ENCODE results near the gene ATXN7L2.
A peak's percentile ranks its signal among the peaks of the same experiment; 100 is the strongest.

The ATXN7L2 gene

DNA sequence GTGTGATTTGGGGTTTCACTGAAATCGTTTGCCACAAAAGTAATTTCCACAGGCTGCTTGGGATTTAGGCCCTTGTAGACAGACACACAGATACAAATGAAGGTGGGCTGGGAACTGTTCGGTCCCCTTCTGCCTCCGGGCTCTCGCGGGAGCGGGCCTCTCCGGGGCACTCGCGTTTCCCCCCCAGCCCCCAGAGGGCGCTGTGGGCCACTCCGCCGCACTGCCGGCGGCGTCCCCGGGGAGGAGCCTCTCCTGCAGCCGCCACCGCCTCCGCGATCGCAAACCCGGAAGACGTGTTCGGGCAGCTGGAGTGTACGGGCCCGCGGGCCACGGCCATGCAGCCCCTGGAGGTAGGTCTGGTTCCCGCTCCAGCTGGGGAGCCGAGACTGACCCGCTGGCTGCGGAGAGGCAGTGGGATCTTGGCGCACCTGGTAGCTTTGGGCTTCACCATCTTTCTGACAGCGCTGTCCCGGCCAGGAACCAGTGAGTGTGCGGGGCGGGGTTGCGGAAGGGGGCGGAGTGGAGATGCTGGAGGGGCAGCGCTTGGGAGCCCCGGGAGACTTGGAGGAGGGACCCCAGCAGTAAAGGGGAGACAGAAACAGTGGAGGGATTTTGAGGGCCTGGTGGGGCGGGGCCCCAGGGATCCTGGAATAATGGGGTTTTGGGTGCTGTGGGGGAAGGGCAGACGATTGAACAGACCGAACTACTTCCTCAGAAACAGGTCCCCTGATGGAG is 10.3 kb downstream of the ATXN7L2 start, which contains the start of gene CYB561D1:
CYB561D1 (plus strand) TSS at position 290 of the 735 bp plus-strand sequence; CDS start at position 336, 46 bp downstream.
- H3K4me3 ChIP-seq (ENCODE audit: low read depth, low read length) = peak within 1 kb of the TSS; percentile 90
- DNase-seq (ENCODE audit: low read depth) = peak; percentile 49

DNA sequence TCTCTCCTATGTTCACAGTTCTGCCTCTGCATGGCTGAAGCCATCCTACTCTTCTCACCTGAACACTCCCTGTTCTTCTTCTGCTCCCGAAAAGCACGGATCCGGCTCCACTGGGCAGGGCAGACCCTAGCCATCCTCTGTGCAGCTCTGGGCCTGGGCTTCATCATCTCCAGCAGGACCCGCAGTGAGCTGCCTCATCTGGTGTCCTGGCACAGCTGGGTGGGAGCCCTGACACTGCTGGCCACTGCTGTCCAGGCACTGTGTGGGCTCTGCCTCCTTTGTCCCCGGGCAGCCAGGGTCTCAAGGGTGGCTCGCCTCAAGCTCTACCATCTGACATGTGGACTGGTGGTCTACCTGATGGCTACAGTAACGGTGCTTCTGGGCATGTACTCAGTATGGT is 12.0 kb downstream of the ATXN7L2 start:
- no peak for DNase-seq (ENCODE audit: low read depth)
- no peak overlapping the region for H3K4me3 ChIP-seq (ENCODE audit: low read depth, low read length)

DNA sequence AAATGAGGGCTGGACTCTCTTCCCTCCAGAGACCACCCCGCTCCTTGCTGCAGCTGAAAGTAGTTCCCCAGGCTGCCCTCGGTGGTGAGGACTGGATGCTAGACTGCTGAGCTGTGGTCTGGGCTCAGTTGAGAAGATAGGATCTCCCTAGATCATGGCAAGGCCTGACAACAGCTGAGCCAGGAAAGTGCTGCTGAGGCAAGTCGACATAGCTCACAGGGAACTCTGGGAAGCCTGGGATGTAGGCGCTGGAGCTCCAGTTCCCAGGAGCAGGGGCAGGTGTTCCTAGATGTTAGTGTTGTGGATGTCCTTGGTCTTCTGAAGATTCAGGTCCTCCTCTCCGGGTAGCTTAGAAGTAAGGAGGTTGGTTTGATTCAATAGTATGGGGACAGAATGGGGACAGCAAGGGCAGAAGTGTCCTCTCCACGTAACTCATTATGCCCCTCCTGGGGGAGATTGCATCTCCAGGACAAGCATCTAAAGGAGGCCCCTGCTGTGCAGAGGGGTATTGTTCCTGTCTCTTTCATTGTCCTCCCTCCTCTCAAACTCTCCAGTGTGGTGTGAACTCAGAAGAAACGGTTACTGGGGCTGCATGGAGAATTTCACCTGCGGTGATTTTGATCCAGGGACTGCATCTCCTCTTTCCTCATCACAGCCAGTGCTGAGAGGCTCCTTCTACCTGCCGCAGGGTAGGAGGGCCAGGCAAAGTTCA is 13.9 kb downstream of the ATXN7L2 start:
- DNase-seq (ENCODE audit: low read depth) = no peak
- no peak overlapping the region for H3K4me3 ChIP-seq (ENCODE audit: low read depth, low read length)

DNA sequence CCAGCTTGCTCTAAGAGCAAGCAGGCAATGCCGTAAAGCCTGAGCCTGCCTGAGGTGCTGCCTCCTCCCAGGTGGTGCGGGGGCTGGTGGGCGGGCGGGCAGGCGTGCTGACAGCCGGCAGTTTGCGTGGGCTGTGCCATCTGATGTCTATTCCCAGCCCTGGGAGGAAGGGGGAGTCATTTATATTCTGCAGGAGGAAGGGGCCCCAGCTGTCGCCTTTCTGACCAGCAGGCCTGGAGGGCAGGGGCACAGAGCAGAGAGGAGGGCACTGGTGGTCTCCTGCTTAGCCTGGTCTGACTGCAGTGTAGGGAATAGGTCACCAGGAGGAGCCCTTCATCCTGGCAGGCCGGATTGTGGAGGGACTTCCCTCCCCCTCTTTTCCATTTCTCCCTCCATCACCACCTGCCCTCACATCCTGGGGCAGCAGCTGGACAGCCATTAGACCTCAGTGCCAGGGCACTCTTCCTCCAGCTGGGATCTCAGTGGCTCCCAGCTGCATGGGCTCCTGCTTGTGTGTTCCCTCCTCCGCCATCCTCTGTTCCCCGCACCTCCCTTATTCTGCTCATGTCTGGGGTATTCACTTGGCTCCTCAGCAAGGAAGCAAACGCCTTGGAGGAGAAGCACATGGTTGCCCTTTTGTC is 14.6 kb downstream of the ATXN7L2 start:
- H3K4me3 ChIP-seq (ENCODE audit: low read depth, low read length) = no peak overlapping the region
- no peak for DNase-seq (ENCODE audit: low read depth)

DNA sequence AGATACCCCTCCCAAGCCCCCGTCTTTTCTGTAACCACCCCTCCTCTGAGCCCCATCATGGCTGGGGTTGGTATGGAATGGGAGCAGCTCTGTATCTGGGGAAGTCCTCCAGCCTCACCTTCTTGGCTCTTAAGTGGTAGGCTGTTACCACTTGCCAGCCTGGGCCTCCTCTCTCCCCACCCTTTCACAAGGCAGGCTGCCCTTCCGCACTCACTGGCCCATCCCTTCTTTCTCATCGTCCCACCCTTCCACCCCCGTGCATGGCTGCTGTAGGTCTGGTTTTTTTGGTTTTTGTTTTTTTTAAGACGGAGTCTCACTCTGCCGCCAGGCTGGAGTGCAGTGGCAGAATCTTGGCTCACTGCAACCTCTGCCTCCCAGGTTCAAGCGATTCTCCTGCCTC is 15.4 kb downstream of the ATXN7L2 start:
- DNase-seq (ENCODE audit: low read depth) = no peak

DNA sequence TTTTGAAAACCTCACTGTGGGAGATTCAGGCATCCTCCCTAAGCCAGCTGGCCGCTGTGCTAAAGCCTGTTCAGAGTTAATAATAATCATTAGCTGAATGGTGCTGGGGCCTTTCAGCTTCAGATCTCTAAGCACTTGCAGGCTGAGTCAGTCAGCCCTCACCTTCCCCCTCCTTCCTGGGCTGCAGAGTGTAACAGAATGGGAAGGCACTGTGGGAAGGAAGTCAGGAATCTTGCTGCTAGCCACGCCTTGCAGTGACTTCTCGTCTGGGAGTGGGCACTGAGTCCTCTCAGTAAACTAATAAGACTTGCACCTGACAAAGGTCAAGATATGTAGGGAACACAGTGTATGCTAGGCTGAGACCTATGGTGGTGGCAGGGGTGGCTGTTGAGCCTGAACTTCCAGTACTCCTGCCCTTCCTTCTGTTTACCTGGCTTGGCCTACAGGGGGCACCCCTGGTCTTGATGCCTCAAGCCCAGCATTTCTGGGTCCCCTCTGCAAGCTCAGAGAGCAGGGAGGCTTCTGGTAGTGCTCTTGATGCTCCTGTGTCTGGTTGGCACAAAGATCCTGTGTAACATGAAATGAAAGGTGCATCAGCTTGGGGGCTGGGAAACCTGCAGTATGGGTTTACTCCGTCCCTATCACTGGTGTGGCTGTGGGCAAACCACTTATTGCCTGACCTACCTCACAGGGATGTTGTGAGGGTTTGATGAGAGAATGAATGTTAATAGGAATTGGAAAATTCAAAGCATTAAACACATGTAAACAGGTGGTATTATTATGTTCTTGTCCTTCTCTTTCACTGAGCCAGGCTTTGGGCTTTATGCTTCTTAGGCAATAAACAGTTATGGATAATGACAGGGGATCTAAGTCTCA is 16.2 kb downstream of the ATXN7L2 start:
- no peak for DNase-seq (ENCODE audit: low read depth)

More for the DNA sequence above, 15.4 kb downstream of the ATXN7L2 start:
- no peak overlapping the region for H3K4me3 ChIP-seq (ENCODE audit: low read depth, low read length)

DNA sequence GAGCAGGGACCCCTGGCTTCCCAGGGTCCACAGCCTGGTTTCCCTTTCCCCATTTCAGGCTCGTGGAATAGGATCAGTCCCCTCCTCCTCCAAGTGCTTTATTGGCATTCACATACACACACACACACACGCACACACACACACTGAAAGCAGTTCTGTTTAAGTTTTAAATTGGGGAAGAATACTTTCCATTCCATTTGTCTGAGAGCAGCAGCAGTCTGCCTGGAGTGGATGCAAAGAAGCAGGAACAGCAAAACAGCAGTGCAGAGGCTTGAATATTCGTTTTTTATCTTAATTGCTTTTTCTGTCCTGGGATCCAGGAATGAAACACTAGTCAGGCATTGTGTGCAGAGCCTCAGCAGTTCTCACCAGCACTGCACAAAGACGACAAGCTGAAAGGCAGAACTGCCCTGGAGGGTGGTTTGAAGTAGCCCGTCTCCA is 17.3 kb downstream of the ATXN7L2 start:
- no peak overlapping the region for H3K4me3 ChIP-seq (ENCODE audit: low read depth, low read length)
- no peak for DNase-seq (ENCODE audit: low read depth)

More for the DNA sequence above, 16.2 kb downstream of the ATXN7L2 start:
- H3K4me3 ChIP-seq (ENCODE audit: low read depth, low read length) = no peak overlapping the region

DNA sequence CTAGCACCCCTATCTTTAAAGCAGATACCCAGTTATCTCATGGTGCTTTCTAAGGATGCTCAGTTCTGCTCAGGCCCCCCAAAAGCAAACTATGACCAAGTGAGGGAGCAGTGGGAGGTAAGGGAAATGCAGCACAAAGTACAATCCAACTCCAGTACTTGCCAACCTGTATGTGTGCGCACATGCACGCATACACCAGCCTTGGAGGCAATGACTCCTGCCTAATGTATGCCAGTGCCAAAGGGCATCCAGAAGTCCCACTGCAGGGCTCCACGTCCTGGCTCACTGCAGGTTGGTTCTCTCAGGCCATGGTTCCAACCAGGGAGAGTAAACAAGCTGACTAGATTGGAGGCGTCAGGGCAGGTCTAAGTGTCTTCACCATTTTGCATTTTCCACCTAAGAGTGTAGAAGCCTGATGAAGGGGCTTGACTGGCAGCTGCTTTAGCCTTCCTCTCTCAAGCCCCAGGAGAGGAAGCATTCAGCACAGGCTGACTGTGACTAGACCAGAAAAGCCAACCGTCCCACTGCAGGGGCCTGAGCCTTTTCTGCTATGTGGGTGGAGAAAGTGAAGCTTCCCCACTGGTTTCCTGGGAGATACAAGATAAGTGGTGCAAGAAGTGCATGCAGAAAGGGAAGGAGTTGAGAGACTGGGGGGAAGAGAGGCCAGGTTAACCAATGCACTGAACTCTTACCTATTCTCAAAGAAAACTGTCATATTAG is 18.1 kb downstream of the ATXN7L2 start:
- no peak overlapping the region for H3K4me3 ChIP-seq (ENCODE audit: low read depth, low read length)
- DNase-seq (ENCODE audit: low read depth) = no peak

DNA sequence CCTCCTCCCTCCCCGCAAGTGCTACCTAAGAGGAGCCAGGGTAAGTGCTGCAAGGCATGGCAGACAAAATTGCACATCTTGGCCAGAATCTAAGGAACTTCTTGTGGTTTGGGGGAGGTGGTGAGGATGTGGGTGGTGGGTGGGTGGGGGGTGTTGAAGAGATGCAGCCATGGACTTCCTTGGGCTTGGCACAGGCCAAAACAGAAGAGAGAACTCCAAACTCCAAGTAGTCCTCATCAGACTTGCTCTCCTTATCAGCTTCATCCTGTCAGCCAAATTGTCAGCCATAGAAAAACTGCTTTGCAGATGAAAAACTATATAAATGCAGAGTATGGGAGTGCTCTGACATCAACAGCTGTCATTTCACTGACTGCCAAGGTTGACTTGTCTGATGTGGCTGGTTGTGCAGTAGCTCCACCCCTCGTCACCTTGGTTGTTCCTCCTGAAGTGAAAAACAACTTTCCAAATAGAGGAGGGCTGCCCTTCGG is 18.7 kb downstream of the ATXN7L2 start:
- no peak overlapping the region for H3K4me3 ChIP-seq (ENCODE audit: low read depth, low read length)
- DNase-seq (ENCODE audit: low read depth) = no peak

DNA sequence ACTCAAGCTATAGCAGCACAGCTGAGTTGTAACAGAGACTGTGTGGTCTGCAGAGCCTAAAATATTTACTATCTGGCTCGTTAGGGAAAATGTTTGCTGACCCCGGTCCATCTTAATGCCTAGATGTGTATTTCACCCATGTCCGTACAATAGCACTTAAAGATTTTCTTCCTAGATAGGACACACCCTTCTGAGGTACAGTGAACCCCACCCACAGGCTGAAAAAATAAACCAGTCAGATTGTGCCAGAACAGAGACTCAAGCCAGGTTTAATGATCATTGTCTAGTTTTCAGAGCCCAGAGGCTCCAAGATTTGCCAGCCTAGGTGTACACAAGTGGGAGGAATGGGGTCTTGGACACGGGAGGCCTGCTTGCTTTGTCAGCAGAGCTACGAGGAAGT is 20.2 kb downstream of the ATXN7L2 start:
- no peak overlapping the region for H3K4me3 ChIP-seq (ENCODE audit: low read depth, low read length)
- DNase-seq (ENCODE audit: low read depth) = no peak

DNA sequence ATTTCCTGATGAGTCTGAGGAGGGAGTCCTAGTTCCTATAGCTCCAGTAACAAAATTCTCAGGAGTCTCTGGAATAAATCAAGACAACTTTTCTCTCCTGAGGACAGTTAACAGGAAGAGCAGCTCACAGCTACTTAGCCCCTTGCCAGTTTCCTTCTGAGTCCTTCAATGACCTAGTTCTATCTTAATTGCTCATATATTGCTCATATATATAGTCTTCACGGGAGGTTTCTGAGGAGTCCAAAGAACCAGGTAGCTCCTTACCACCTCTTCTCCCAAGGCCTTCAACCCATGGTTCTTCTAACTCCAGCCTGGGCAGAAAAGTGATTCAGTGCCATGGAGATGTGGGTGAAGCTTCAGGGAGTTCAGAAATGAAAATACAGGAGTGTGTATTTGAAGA is 21.3 kb downstream of the ATXN7L2 start:
- DNase-seq (ENCODE audit: low read depth) = no peak
- H3K4me3 ChIP-seq (ENCODE audit: low read depth, low read length) = no peak overlapping the region

DNA sequence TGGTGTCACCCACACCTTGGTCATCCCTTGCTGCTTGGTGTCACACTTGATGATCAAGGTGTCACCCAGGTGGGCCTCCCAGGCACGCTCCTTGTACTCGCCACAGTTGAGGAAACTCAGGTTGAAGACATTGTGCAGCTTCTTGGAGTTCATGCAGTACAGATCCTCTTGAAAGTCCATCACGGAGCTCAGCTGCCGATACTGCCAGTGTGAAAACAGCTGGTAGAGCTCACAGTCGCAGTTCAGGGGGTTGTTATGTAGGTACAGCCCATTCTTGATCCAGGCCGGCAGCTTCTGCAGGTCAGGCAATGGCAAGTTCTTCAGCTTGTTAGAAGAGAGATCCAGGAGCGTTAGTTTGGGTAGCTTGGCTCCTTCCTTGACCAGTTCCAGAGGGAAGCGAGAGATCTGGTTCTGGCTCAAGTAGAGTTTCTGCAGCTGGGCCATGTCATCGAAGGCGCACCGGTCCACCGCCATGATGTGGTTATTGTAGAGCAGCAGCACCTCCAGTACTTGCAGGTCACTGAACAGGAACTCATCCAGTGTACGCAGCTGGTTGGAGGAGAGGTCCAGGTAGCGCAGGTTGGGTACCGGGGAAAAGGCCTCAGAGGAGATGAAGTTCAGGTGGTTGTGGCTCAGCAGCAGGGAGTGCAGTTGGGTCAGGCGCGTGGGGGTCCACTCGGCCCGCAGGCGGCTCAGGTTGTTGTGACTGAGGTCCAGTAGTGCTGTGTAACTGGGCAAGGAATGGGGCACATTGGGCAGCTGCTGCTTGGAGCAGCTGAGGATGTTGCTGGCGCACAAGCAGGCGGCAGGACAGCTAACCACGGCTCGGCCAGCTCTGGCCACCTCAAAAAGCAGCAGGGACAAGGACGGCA is 24.5 kb downstream of the ATXN7L2 start:
- no peak overlapping the region for H3K4me3 ChIP-seq (ENCODE audit: low read depth, low read length)
- no peak for DNase-seq (ENCODE audit: low read depth)

DNA sequence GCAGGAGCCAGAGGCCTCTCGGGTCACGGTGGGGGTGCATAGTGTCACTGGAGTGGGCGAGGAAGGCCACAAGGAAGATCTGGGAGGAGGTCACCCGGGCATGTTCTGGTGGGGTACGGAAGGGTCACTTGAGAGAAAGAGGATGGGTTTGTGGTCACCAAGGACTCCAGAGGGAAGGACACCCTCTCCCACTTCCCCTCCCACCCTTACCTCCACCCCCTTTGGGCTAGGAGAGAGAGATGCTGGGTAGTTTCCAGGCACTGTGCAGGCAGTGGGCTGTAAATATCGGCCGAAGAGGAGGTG is 25.1 kb downstream of the ATXN7L2 start:
- DNase-seq (ENCODE audit: low read depth) = no peak
- no peak overlapping the region for H3K4me3 ChIP-seq (ENCODE audit: low read depth, low read length)

DNA sequence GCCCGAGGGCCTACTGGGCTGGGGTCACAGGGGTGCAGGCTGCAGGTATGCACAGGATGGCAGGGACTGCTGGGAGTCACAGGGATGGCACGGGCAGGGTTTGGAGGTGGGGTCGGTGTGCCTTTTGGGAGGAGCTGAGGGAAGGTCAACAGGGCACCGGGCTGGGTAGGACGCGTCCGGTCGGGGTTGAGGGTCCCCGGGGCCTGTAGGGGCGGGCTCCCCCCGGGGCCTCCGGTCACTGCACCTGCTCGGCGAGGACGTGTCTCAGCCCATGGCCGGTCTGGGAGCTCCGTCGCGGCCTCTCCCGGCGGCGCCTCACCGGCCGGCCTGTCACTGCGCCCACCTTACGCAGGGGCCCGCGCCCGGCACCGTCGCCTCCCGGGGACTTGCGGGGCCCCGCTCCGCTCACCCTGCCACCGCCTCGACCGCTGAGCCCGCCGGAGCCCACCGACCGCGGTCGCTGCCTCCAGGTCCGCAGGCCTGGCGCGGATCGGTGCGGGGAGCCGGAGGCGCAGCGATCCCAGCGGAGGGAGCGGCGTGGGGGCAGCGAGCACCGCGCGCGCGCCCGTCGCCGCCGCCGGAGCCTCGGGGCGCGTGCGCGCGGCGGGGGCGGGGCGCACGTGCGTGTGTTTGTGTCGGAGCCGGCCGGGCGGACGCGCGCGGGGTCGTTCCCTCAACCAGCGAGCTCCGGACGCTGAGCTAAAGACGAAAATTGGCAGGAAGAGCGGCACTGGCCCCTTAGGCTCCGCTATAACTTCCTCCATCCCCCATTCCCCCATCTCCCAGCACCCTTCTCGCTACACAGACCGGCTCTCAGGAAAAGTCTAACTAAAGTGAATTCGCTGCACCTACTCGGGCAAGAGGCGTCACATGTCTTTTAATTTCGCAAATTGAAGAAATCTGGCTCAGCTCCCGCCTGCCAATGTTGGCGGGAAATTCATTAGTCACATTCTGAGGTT is 25.8 kb downstream of the ATXN7L2 start, which contains the start of gene AMIGO1:
AMIGO1 (minus strand) TSS at position 552 of the 959 bp plus-strand sequence. CDS start 815 bp downstream, outside the sequence.
- peak within 1 kb of the TSS; percentile 57 for H3K4me3 ChIP-seq (ENCODE audit: low read depth, low read length)
- no peak for DNase-seq (ENCODE audit: low read depth)

DNA sequence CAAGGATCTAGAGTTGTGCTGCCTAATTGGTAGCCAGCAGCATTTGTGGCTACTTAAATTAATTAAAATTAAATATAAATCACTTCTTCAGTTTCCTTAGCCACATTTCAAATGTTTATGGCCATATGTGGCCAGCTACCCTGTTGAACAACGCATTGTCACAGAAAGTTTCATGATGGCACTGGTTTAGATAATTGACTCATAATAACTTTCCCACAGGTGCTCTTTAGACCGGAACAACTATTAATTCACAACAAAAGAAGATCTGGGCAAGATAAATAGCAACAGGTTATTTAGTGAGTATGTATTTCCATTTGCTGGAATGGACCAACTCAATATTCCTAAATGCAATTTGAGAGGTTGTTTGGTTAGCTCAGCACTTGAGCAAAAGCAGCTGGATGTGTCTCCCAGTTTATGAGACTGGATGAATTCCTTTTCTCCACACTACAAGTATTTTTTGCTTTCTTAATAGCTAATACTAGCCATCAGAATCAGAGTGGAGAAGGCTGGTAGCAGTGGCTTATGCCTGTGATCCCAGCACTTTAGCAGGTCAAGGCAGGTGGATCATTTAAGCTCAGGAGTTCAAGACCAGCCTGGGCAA is 29.5 kb downstream of the ATXN7L2 start:
- DNase-seq (ENCODE audit: low read depth) = no peak
- no peak overlapping the region for H3K4me3 ChIP-seq (ENCODE audit: low read depth, low read length)

DNA sequence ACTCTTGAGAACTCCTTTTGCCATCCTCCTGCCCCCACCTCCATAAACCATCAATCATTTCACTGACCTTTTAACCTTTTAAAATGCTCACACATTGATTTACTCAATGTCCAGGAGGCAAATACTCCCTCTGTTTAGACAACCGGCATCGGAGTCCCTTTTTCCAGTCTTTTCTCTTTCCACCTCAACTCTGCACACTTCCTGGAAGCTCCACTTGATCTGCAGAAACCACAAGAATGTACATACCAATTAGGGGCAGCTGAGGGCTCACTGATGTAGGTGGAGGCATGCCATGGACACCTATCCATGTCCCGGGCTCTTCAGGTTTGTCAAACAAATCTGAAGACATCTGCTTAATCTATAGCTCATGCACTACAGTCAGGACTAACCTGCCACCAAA is 31.1 kb downstream of the ATXN7L2 start:
- H3K4me3 ChIP-seq (ENCODE audit: low read depth, low read length) = no peak overlapping the region
- DNase-seq (ENCODE audit: low read depth) = no peak

Measured in skeletal muscle cell (primary cell).